Measurements from ENCODE around the gene MX1.

Gene MX1

GRCh38 chr21:41393876-41394465, 32.1 kb upstream of the MX1 start:
- no peak for TF ChIP-seq Cebpa-rat (IDR thresholded peaks at IDR 0.05)
- Histone ChIP-seq H3K4me1 (peaks cover 36% of the 10 kb centered on the region), H3K27ac (no peak overlapping the region), H3K27me3 (no peaks in the 10 kb centered on the region), H4K20me1 (no peaks in the 10 kb centered on the region), H3K9me3 (0 out of 2 replicates have a peak, but pooled peaks cover 3% of the 10 kb centered on the region), H3K4me3 (no peak overlapping the region), H3K36me3 (peaks cover 42% of the 10 kb centered on the region), H3K9ac (no peak overlapping the region), H3K4me2 (no peak overlapping the region)

DNA sequence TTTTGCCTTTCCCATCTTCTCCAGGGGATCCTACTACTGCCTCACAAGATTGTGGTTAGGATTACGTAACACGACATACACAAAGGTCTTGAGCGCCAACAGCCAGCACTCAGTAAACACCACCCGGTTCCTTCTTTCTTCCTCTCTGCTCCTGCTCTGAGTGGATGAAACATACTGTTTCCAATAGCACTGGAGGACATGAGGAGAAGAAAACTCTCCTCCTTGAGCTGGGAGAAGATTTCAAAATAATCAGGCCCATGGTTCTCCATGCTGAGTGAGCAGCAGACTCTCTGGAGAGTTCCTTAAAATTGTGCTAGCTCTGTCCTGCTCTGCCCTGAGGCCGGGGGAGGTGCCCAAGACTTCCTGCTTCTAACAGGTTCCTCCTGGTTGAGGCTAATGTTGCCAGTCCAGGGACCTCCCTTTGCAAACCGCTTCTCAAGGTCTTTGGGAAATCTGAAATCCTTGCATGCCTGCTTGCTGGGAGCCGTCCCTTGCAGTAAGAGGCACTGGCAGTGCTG, 29.4 kb upstream of the MX1 start:
- Histone ChIP-seq H3K4me3 (no peak overlapping the region), H3K36me3 (peaks cover 49% of the 10 kb centered on the region), H3K27ac (no peak overlapping the region), H3K4me2 (peak overlapping the region; percentile 75), H3K9ac (no peak overlapping the region; the same call in 1 of the 2 replicates), H3K9me3 (0 out of 2 replicates have a peak, but pooled peaks cover 3% of the 10 kb centered on the region), H4K20me1 (no peaks in the 10 kb centered on the region), H3K4me1 (peaks cover 36% of the 10 kb centered on the region), H3K27me3 (no peaks in the 10 kb centered on the region)
- TF ChIP-seq Cebpa-rat (IDR thresholded peaks at IDR 0.05), result peak; percentile 62; the same call in 1 of the 2 replicates

- H4K20me1 ChIP-seq, result no peaks in the 10 kb centered on the region
- H3K4me3 ChIP-seq, result no peak overlapping the region
- H3K9ac ChIP-seq, result no peak overlapping the region
- peaks cover 57% of the 10 kb centered on the region for H3K36me3 ChIP-seq
- H3K9me3 ChIP-seq, result 0 out of 2 replicates have a peak, but pooled peaks cover 3% of the 10 kb centered on the region
- H3K4me2 ChIP-seq, result peak overlapping the region; percentile 75
- no peak for TF ChIP-seq Cebpa-rat (IDR thresholded peaks at IDR 0.05)
- H3K27ac ChIP-seq, result no peak overlapping the region
- H3K27me3 ChIP-seq, result no peaks in the 10 kb centered on the region
- H3K4me1 ChIP-seq, result peaks cover 36% of the 10 kb centered on the region
Observed at GRCh38 chr21:41397471-41397891, 28.6 kb upstream of the MX1 start.

GRCh38 chr21:41398251-41398650, 27.8 kb upstream of the MX1 start:
- H3K9ac ChIP-seq, result no peak overlapping the region
- H3K4me2 ChIP-seq, result no peak overlapping the region
- H3K4me3 ChIP-seq, result no peak overlapping the region
- H3K27me3 ChIP-seq, result no peaks in the 10 kb centered on the region
- peaks cover 64% of the 10 kb centered on the region for H3K36me3 ChIP-seq
- peaks cover 36% of the 10 kb centered on the region for H3K4me1 ChIP-seq
- H3K9me3 ChIP-seq, result 0 out of 2 replicates have a peak, but pooled peaks cover 3% of the 10 kb centered on the region
- no peak for TF ChIP-seq Cebpa-rat (IDR thresholded peaks at IDR 0.05)
- H3K27ac ChIP-seq, result no peak overlapping the region
- H4K20me1 ChIP-seq, result no peaks in the 10 kb centered on the region

GRCh38 chr21:41398831-41399230, 27.2 kb upstream of the MX1 start:
- TF ChIP-seq Cebpa-rat (IDR thresholded peaks at IDR 0.05), result no peak
- H3K4me1 ChIP-seq, result peaks cover 36% of the 10 kb centered on the region

GRCh38 chr21:41399246-41399800, 26.7 kb upstream of the MX1 start:
- H3K27me3 ChIP-seq, result no peaks in the 10 kb centered on the region
- no peak overlapping the region for H3K27ac ChIP-seq

More at GRCh38 chr21:41398831-41399230, 27.2 kb upstream of the MX1 start:
- Histone ChIP-seq H3K36me3 (peaks cover 70% of the 10 kb centered on the region), H3K9me3 (0 out of 2 replicates have a peak, but pooled peaks cover 3% of the 10 kb centered on the region), H4K20me1 (no peaks in the 10 kb centered on the region), H3K27me3 (no peaks in the 10 kb centered on the region), H3K27ac (no peak overlapping the region), H3K4me2 (no peak overlapping the region), H3K9ac (no peak overlapping the region), H3K4me3 (no peak overlapping the region)

DNA sequence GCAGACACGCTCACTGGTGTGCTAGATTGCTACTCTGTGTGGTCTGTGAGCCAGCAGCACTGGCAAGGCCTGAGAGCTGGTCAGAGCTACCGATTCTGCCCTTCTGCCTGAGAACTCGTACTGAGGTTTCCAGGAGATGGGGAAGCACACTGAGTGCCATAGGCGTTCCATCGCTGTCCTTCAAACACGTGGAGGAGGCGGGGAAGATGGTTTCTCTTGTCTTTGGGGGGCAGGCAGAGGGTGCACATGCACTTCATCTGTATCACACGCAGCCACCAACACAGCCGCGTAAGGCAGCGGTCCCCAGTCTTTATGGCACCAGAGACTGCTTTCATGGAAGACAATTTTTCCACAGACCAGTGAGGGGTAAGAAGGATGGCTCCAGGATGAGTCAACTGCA, 23.8 kb upstream of the MX1 start:
- Histone ChIP-seq H3K4me2 (no peak overlapping the region), H3K4me3 (no peak overlapping the region), H3K36me3 (peaks cover 71% of the 10 kb centered on the region), H3K9me3 (no peaks in the 10 kb centered on the region), H3K9ac (no peak overlapping the region), H3K27me3 (no peaks in the 10 kb centered on the region), H4K20me1 (no peaks in the 10 kb centered on the region), H3K4me1 (peaks cover 5% of the 10 kb centered on the region), H3K27ac (no peak overlapping the region)
- TF ChIP-seq Cebpa-rat (IDR thresholded peaks at IDR 0.05), result no peak

More at GRCh38 chr21:41399246-41399800, 26.7 kb upstream of the MX1 start:
- Histone ChIP-seq H3K4me2 (no peak overlapping the region), H3K4me1 (peaks cover 34% of the 10 kb centered on the region), H3K9ac (no peak overlapping the region), H3K4me3 (no peak overlapping the region), H4K20me1 (no peaks in the 10 kb centered on the region), H3K36me3 (peaks cover 75% of the 10 kb centered on the region), H3K9me3 (0 out of 2 replicates have a peak, but pooled peaks cover under 1% of the 10 kb centered on the region)
- TF ChIP-seq Cebpa-rat (IDR thresholded peaks at IDR 0.05), result no peak

DNA sequence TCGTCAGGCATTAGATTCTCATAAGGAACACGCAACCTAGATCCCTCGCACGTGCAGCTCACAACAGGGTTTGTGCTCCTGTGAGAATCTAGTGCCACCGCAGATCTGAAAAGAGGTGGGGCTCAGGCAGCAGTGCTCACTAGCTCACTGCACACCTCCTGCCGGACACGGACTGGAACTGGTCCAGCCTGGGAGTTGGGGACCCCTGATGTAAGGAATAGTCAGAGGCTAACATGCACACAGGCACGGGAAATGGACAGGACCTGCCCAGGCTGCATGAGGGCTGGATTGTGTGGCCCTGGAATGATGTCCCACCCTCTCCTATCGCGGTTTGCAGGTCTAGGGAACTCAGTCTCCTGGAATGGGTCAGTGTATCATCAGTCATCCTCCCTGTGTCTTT, 23.2 kb upstream of the MX1 start:
- no peak for TF ChIP-seq Cebpa-rat (IDR thresholded peaks at IDR 0.05)
- Histone ChIP-seq H3K9me3 (no peaks in the 10 kb centered on the region), H3K27me3 (no peaks in the 10 kb centered on the region), H3K4me3 (no peak overlapping the region), H3K4me2 (no peak overlapping the region), H3K9ac (no peak overlapping the region), H4K20me1 (no peaks in the 10 kb centered on the region), H3K36me3 (peaks cover 71% of the 10 kb centered on the region), H3K27ac (no peak overlapping the region), H3K4me1 (no peaks in the 10 kb centered on the region)

- H3K4me3 ChIP-seq, result no peak overlapping the region
- no peaks in the 10 kb centered on the region for H3K27me3 ChIP-seq
- H3K4me2 ChIP-seq, result no peak overlapping the region
- no peak overlapping the region for H3K27ac ChIP-seq
- no peaks in the 10 kb centered on the region for H3K9me3 ChIP-seq
- no peaks in the 10 kb centered on the region for H3K4me1 ChIP-seq
- no peaks in the 10 kb centered on the region for H4K20me1 ChIP-seq
- TF ChIP-seq Cebpa-rat (IDR thresholded peaks at IDR 0.05), result no peak
- peaks cover 73% of the 10 kb centered on the region for H3K36me3 ChIP-seq
- no peak overlapping the region for H3K9ac ChIP-seq
Observed at GRCh38 chr21:41403331-41403730, 22.7 kb upstream of the MX1 start.

DNA sequence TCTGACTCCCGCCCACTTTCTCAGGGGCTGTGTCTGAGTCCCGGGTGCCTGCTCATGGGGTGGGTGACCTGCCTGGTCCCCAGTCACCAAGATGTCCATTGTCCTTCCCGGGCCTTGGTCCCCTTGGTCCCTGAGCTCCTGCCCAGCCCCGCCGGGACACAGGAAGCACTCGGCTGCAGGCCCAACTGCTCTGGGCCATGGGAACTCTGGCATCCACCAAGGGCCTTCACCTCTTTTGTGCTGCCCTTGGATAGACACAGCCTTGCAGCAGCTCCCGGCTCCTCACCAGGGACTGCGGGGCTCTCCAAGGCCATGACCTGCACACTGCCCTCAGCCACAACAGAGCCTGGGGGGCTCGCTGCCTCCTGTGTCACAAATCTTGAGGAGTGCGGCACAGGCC, 22.1 kb upstream of the MX1 start:
- no peak for TF ChIP-seq Cebpa-rat (IDR thresholded peaks at IDR 0.05)
- H3K9me3 ChIP-seq, result no peaks in the 10 kb centered on the region
- H3K4me2 ChIP-seq, result no peak overlapping the region
- H3K9ac ChIP-seq, result no peak overlapping the region
- no peaks in the 10 kb centered on the region for H4K20me1 ChIP-seq
- H3K27me3 ChIP-seq, result no peaks in the 10 kb centered on the region
- no peak overlapping the region for H3K4me3 ChIP-seq
- no peak overlapping the region for H3K27ac ChIP-seq
- H3K4me1 ChIP-seq, result no peaks in the 10 kb centered on the region
- H3K36me3 ChIP-seq, result peaks cover 73% of the 10 kb centered on the region

All from BLaER1 (cell line).